MCF 10A (cell line): Measurements from ENCODE around the gene DBNDD2. TPM values are rescaled to one million over a fixed set of nuclear protein-coding genes. Genes with fewer than 3 reads are reported as not detected.

Experiments
- BruUV-seq: library from RNA; stranded (reverse); fragments of 400-500 nt; replicated peaks from 2 replicates; lab custom pipeline; 2021; lab: Mats Ljungman, UMichigan
- CTCF ChIA-PET: fragments of 300-600 bp; sonication (Branson Sonifier 250); formaldehyde crosslinking; extraction: SDS; loops from one replicate; lab custom pipeline; 2021; ENCODE audit warnings: antibody characterized with exemption, inconsistent platforms; lab: Yijun Ruan, JAX
- POLR2A ChIA-PET: fragments of 300-600, 350-650 bp; sonication (Branson Sonifier 250); formaldehyde crosslinking; extraction: SDS; loops from one replicate; lab custom pipeline; 2020; ENCODE audit warnings: antibody characterized with exemption, inconsistent platforms; lab: Yijun Ruan, JAX
- DNase-seq: peaks from one replicate; pipeline ENCODE4 v3.0.0-alpha.2; 2018; ENCODE audit not compliant: unreplicated experiment
- H3K27ac Mint-ChIP-seq: one replicate; pipeline ENCODE4 v1.8.0; 2022; ENCODE audit warnings: mild to moderate bottlenecking, low read depth, mixed read lengths; ENCODE audit not compliant: unreplicated experiment
- H3K27me3 Mint-ChIP-seq: one replicate; pipeline ENCODE4 v1.8.0; 2022; ENCODE audit warnings: mixed read lengths; ENCODE audit not compliant: insufficient read depth, unreplicated experiment
- H3K36me3 Mint-ChIP-seq: one replicate; pipeline ENCODE4 v1.8.0; 2022; ENCODE audit warnings: mild to moderate bottlenecking, moderate library complexity, mixed read lengths; ENCODE audit not compliant: insufficient read depth, unreplicated experiment
- H3K4me1 Mint-ChIP-seq: one replicate; pipeline ENCODE4 v1.8.0; 2022; ENCODE audit warnings: mixed read lengths; ENCODE audit not compliant: insufficient read depth, unreplicated experiment
- H3K4me3 Mint-ChIP-seq: one replicate; pipeline ENCODE4 v1.8.0; 2022; ENCODE audit warnings: mild to moderate bottlenecking, moderate library complexity, mixed read lengths; ENCODE audit not compliant: unreplicated experiment
- H3K9me3 Mint-ChIP-seq: one replicate; pipeline ENCODE4 v1.8.0; 2022; ENCODE audit warnings: mixed read lengths; ENCODE audit not compliant: unreplicated experiment
- CTCF ChIP-seq: fragments of 200-600 bp; IDR thresholded peaks from one replicate; pipeline ENCODE4 v1.8.0; 2022; ENCODE audit warnings: antibody characterized with exemption, mild to moderate bottlenecking; ENCODE audit not compliant: unreplicated experiment
- intact Hi-C: fragments of 100-400 bp; cut with micrococcal nuclease; formaldehyde crosslinking; loops from 2 replicates; pipeline ENCODE4 v1.14.1; 2022
- total RNA-seq: library from RNA; stranded (reverse); gene quantifications from 2 replicates; pipeline ENCODE4 v1.2.3, GENCODE V29; 2022

DBNDD2 gene
- total RNA-seq, 1 experiment from 2014 or later = 9.1 TPM

GRCh38 chr20:45410887-45411286, 2.8 kb downstream of the DBNDD2 start:
- no peaks in the 10 kb centered on the region for H3K27me3 Mint-ChIP-seq
- no peak for DNase-seq
- BruUV-seq = no TSS peak
- H3K4me3 Mint-ChIP-seq = no peak overlapping the region
- CTCF ChIA-PET = interaction anchor here (3.9 kb wide), 1 partner anchor 26 kb away, joined by 24 read pairs; no protein-coding TSS in a partner anchor
- POLR2A ChIA-PET = interaction anchor here (0.6 kb wide), 1 partner anchor 64 kb away, joined by 3 read pairs; no protein-coding TSS in a partner anchor
- H3K9me3 Mint-ChIP-seq = no peaks in the 10 kb centered on the region
- no peak overlapping the region for H3K27ac Mint-ChIP-seq
- no peak for TF ChIP-seq CTCF
- H3K36me3 Mint-ChIP-seq = peaks cover 3% of the 10 kb centered on the region
- H3K4me1 Mint-ChIP-seq = peaks cover 5% of the 10 kb centered on the region
- intact Hi-C loops = no loop called here

GRCh38 chr20:45412653-45413052, 4.6 kb downstream of the DBNDD2 start:
- DNase-seq = no peak
- Mint-ChIP-seq H3K9me3 (no peaks in the 10 kb centered on the region), H3K27ac (no peak overlapping the region), H3K4me3 (no peak overlapping the region), H3K27me3 (no peaks in the 10 kb centered on the region), H3K36me3 (peaks cover 7% of the 10 kb centered on the region), H3K4me1 (peaks cover 5% of the 10 kb centered on the region)
- no TSS peak for BruUV-seq
- no peak for TF ChIP-seq CTCF
- intact Hi-C loops = no loop called here
- CTCF ChIA-PET = interaction anchor here (0.6 to 3.9 kb wide), 12 partner anchors 20 to 482 kb away, joined by 3 to 24 read pairs (median 4); partner anchors contain the start of gene SYS1
- POLR2A ChIA-PET = interaction anchor here (0.7 to 1.5 kb wide), 2 partner anchors 50 to 374 kb away, joined by 3 to 7 read pairs; partner anchors contain the start of gene SYS1

- Mint-ChIP-seq H3K4me3 (no peak overlapping the region), H3K4me1 (peaks cover 10% of the 10 kb centered on the region), H3K27me3 (no peaks in the 10 kb centered on the region), H3K36me3 (peaks cover 7% of the 10 kb centered on the region), H3K9me3 (no peaks in the 10 kb centered on the region), H3K27ac (no peak overlapping the region)
- no peak for DNase-seq
- ChIA-PET CTCF (interaction anchor here (0.6 to 3.9 kb wide), 8 partner anchors 21 to 357 kb away, joined by 3 to 24 read pairs (median 4); partner anchors contain the start of gene SYS1), POLR2A (interaction anchor here (0.7 to 1.5 kb wide), 3 partner anchors 49 to 373 kb away, joined by 3 to 7 read pairs (median 3); partner anchors contain the start of gene SYS1)
- no TSS peak for BruUV-seq
- no peak for TF ChIP-seq CTCF
- intact Hi-C loops = no loop called here
These were observed 5.4 kb downstream of the DBNDD2 start for GRCh38 chr20:45413479-45413878.

GRCh38 chr20:45415822-45416637, 7.9 kb downstream of the DBNDD2 start, which contains the start of gene PIGT:
Gene PIGT (plus strand): TSS chr20:45416141. CDS start chr20:45416157, 16 bp downstream.
- no TSS peak for BruUV-seq
- intact Hi-C loops = loop anchor here (5.0 kb wide), 2 partner anchors 54 to 69 kb away; partner anchors contain the start of genes SDC4 and SYS1
- Mint-ChIP-seq H3K4me1 (peaks cover 24% of the 10 kb centered on the region), H3K9me3 (no peaks in the 10 kb centered on the region), H3K4me3 (peak within 1 kb of the TSS; percentile 90), H3K36me3 (peaks cover 22% of the 10 kb centered on the region), H3K27me3 (no peaks in the 10 kb centered on the region), H3K27ac (peak within 1 kb of the TSS; percentile 93)
- ChIA-PET CTCF (interaction anchor here (0.5 to 6.4 kb wide), 14 partner anchors 9 to 527 kb away, joined by 3 to 40 read pairs (median 4); partner anchors contain the start of gene SYS1), POLR2A (interaction anchor here (0.5 to 3.1 kb wide), 47 partner anchors 9 to 915 kb away, joined by 3 to 44 read pairs (median 4); partner anchors contain the start of genes CTSA, PCIF1, PI3 and SDC4)
- TF ChIP-seq CTCF = no peak
- peak; percentile 81 for DNase-seq
